Measurements from ENCODE around the gene IDH3B. TPM values are rescaled to one million over a fixed set of nuclear protein-coding genes. Genes with fewer than 3 reads are reported as not detected.

The IDH3B gene
- total RNA-seq, 2 donors from 2014 or later: 89.9 to 91.7 TPM

GRCh38 chr20:2703716-2704475 is 39.9 kb upstream of the IDH3B start:
- no peaks in the 10 kb centered on the region for H3K36me3 ChIP-seq (ENCODE audit: control insufficient read depth, insufficient read depth, low read length)
- peaks cover 3% of the 10 kb centered on the region for H3K4me1 ChIP-seq (ENCODE audit: control insufficient read depth, insufficient read depth, low read length)
- Mint-ChIP-seq H3K27ac (no peak overlapping the region), H3K4me3 (no peak overlapping the region), H3K36me3 (ENCODE audit: low read depth) (no peaks in the 10 kb centered on the region), H3K4me1 (peaks cover 13% of the 10 kb centered on the region), H3K27me3 (ENCODE audit: insufficient read depth) (peaks cover 81% of the 10 kb centered on the region), H3K9me3 (no peaks in the 10 kb centered on the region)
- no peak overlapping the region for H3K9ac ChIP-seq (ENCODE audit: extremely low read depth, low read length, poor library complexity, severe bottlenecking)
- no peak for DNase-seq
- TF ChIP-seq CTCF (conservative IDR thresholded peaks at IDR 0.05): no peak
- H3K9me3 ChIP-seq (ENCODE audit: control insufficient read depth, low read length): no peaks in the 10 kb centered on the region
- no peak overlapping the region for H3K4me3 ChIP-seq (ENCODE audit: low read length)
- H3K27ac ChIP-seq (ENCODE audit: low read depth, low read length): no peak overlapping the region
- peaks cover 43% of the 10 kb centered on the region for H3K27me3 ChIP-seq (ENCODE audit: control insufficient read depth, insufficient read depth, low read length, poor library complexity, severe bottlenecking)
- 77 to 88% methylated on average over 3 to 7 of the region's 8 CpGs for WGBS, 2 experiments (ENCODE audit: insufficient coverage in 1 of 2, insufficient read length in 1 of 2)

GRCh38 chr20:2701671-2702081 is 37.7 kb upstream of the IDH3B start:
- Histone ChIP-seq H3K4me3 (ENCODE audit: low read length) (no peak overlapping the region), H3K27ac (ENCODE audit: low read depth, low read length) (no peak overlapping the region), H3K9me3 (ENCODE audit: control insufficient read depth, low read length) (no peaks in the 10 kb centered on the region), H3K36me3 (ENCODE audit: control insufficient read depth, insufficient read depth, low read length) (no peaks in the 10 kb centered on the region), H3K27me3 (ENCODE audit: control insufficient read depth, insufficient read depth, low read length, poor library complexity, severe bottlenecking) (peaks cover 57% of the 10 kb centered on the region), H3K4me1 (ENCODE audit: control insufficient read depth, insufficient read depth, low read length) (no peaks in the 10 kb centered on the region), H3K9ac (ENCODE audit: extremely low read depth, low read length, poor library complexity, severe bottlenecking) (no peak overlapping the region)
- Mint-ChIP-seq H3K36me3 (ENCODE audit: low read depth) (no peaks in the 10 kb centered on the region), H3K27me3 (ENCODE audit: insufficient read depth) (peaks cover 91% of the 10 kb centered on the region), H3K27ac (no peak overlapping the region), H3K4me1 (peaks cover 7% of the 10 kb centered on the region), H3K4me3 (no peak overlapping the region), H3K9me3 (no peaks in the 10 kb centered on the region)
- 24 to 28% methylated on average over 4 to 5 of the region's 5 CpGs for WGBS, 2 experiments (ENCODE audit: insufficient coverage in 1 of 2, insufficient read length in 1 of 2)
- DNase-seq: peak; percentile 95
- TF ChIP-seq CTCF (conservative IDR thresholded peaks at IDR 0.05): no peak

- H3K4me1 Mint-ChIP-seq: peaks cover 7% of the 10 kb centered on the region
- H3K27ac ChIP-seq (ENCODE audit: low read depth, low read length): no peak overlapping the region
- no peak for TF ChIP-seq CTCF (conservative IDR thresholded peaks at IDR 0.05)
- H3K9me3 ChIP-seq (ENCODE audit: control insufficient read depth, low read length): no peaks in the 10 kb centered on the region
- no peaks in the 10 kb centered on the region for H3K36me3 Mint-ChIP-seq (ENCODE audit: low read depth)
- H3K36me3 ChIP-seq (ENCODE audit: control insufficient read depth, insufficient read depth, low read length): no peaks in the 10 kb centered on the region
- no peaks in the 10 kb centered on the region for H3K4me1 ChIP-seq (ENCODE audit: control insufficient read depth, insufficient read depth, low read length)
- no peak overlapping the region for H3K4me3 ChIP-seq (ENCODE audit: low read length)
- no peak overlapping the region for H3K9ac ChIP-seq (ENCODE audit: extremely low read depth, low read length, poor library complexity, severe bottlenecking)
- no peak overlapping the region for H3K27ac Mint-ChIP-seq
- 48 to 50% methylated on average over 6 to 9 of the region's 9 CpGs for WGBS, 2 experiments (ENCODE audit: insufficient coverage in 1 of 2, insufficient read length in 1 of 2)
- peaks cover 91% of the 10 kb centered on the region for H3K27me3 Mint-ChIP-seq (ENCODE audit: insufficient read depth)
- peak; percentile 68 for DNase-seq
- no peak overlapping the region for H3K4me3 Mint-ChIP-seq
- no peaks in the 10 kb centered on the region for H3K9me3 Mint-ChIP-seq
- H3K27me3 ChIP-seq (ENCODE audit: control insufficient read depth, insufficient read depth, low read length, poor library complexity, severe bottlenecking): peaks cover 56% of the 10 kb centered on the region
Measured at GRCh38 chr20:2700913-2701620, 37.1 kb upstream of the IDH3B start.
